H9 (cell line): ENCODE results near the gene MUC2. TPM values are rescaled to one million over a fixed set of nuclear protein-coding genes. Genes with fewer than 3 reads are reported as not detected.

Source experiments
- DNase-seq: peaks from one replicate; pipeline ENCODE4 v3.0.0-alpha.2; 2017
- H2AFZ ChIP-seq: one replicate; pipeline ENCODE4 v1.6.1; 2013; ENCODE audit warnings: mild to moderate bottlenecking, low read length, control low read depth, moderate library complexity
- H2AK5ac ChIP-seq: 2 replicates; pipeline ENCODE4 v1.6.1; 2013; ENCODE audit warnings: low read length, control low read depth, mixed read lengths; ENCODE audit not compliant: insufficient read length
- H2BK120ac ChIP-seq: one replicate; pipeline ENCODE4 v1.6.1; 2013; ENCODE audit warnings: low read depth, mild to moderate bottlenecking, low read length, control low read depth, inconsistent platforms; ENCODE audit not compliant: poor library complexity, severe bottlenecking
- H2BK12ac ChIP-seq: 2 replicates; pipeline ENCODE4 v1.6.1; 2013; ENCODE audit warnings: low read length, control low read depth, mixed read lengths, low read depth; ENCODE audit not compliant: insufficient read length
- H2BK15ac ChIP-seq: 2 replicates; pipeline ENCODE4 v1.6.1; 2013; ENCODE audit warnings: low read depth, low read length, control low read depth
- H2BK20ac ChIP-seq: one replicate; pipeline ENCODE4 v1.6.1; 2013; ENCODE audit warnings: low read depth, mild to moderate bottlenecking, low read length, control low read depth, inconsistent platforms; ENCODE audit not compliant: poor library complexity, severe bottlenecking
- H2BK5ac ChIP-seq: 2 replicates; pipeline ENCODE4 v1.6.1; 2013; ENCODE audit warnings: low read length, control low read depth, mixed read lengths; ENCODE audit not compliant: insufficient read length
- H3K14ac ChIP-seq: 2 replicates; pipeline ENCODE4 v1.6.1; 2013; ENCODE audit warnings: low read length, control low read depth; ENCODE audit not compliant: insufficient read depth
- H3K18ac ChIP-seq: 2 replicates; pipeline ENCODE4 v1.6.1; 2013; ENCODE audit warnings: low read depth, mild to moderate bottlenecking, mixed read lengths, low read length, control low read depth; ENCODE audit not compliant: insufficient read length
- H3K23ac ChIP-seq: 2 replicates; pipeline ENCODE4 v1.6.1; 2013; ENCODE audit warnings: low read length, control low read depth, mixed read lengths, low read depth; ENCODE audit not compliant: insufficient read length
- H3K23me2 ChIP-seq: 2 replicates; pipeline ENCODE4 v1.6.1; 2013; ENCODE audit warnings: low read depth, mild to moderate bottlenecking, mixed read lengths, low read length, control low read depth; ENCODE audit not compliant: insufficient read length, poor library complexity, severe bottlenecking
- H3K27ac ChIP-seq: 2 replicates; pipeline ENCODE4 v1.5.1; 2013; ENCODE audit warnings: low read length, control low read depth, mixed read lengths, low read depth; ENCODE audit not compliant: insufficient read length
- H3K27me3 ChIP-seq: 2 replicates; pipeline ENCODE4 v1.6.1; 2013; ENCODE audit warnings: low read length, control low read depth, inconsistent platforms; ENCODE audit not compliant: insufficient read depth
- H3K4ac ChIP-seq: 2 replicates; pipeline ENCODE4 v1.6.1; 2013; ENCODE audit warnings: low read depth, mild to moderate bottlenecking, control low read depth, inconsistent platforms, low read length, moderate library complexity
- H3K4me1 ChIP-seq: 2 replicates; pipeline ENCODE4 v1.6.1; 2013; ENCODE audit warnings: low read length, control low read depth, inconsistent platforms; ENCODE audit not compliant: insufficient read depth
- H3K4me2 ChIP-seq: 2 replicates; pipeline ENCODE4 v1.6.1; 2013; ENCODE audit warnings: low read length, control low read depth, mixed read lengths; ENCODE audit not compliant: insufficient read length, insufficient read depth
- H3K56ac ChIP-seq: 2 replicates; pipeline ENCODE4 v1.6.1; 2013; ENCODE audit warnings: low read depth, mild to moderate bottlenecking, mixed read lengths, low read length, control low read depth; ENCODE audit not compliant: insufficient read length
- H3K79me1 ChIP-seq: 2 replicates; pipeline ENCODE4 v1.6.1; 2013; ENCODE audit warnings: low read depth, mild to moderate bottlenecking, moderate library complexity, low read length, control low read depth, inconsistent platforms; ENCODE audit not compliant: insufficient read depth, poor library complexity, severe bottlenecking
- H3K79me2 ChIP-seq: 2 replicates; pipeline ENCODE4 v1.6.1; 2013; ENCODE audit warnings: low read length, control low read depth, inconsistent platforms; ENCODE audit not compliant: insufficient read depth
- H3K9ac ChIP-seq: 2 replicates; pipeline ENCODE4 v1.6.1; 2013; ENCODE audit warnings: low read length, control low read depth, mixed read lengths; ENCODE audit not compliant: insufficient read length; ENCODE audit errors: extremely low read depth
- H3K9me3 ChIP-seq: one replicate; pipeline ENCODE4 v1.6.1; 2013; ENCODE audit warnings: low read depth, low read length, inconsistent platforms; ENCODE audit not compliant: control insufficient read depth
- H3T11ph ChIP-seq: one replicate; pipeline ENCODE4 v1.6.1; 2013; ENCODE audit warnings: mild to moderate bottlenecking, low read length, control low read depth, inconsistent platforms
- H4K20me1 ChIP-seq: one replicate; pipeline ENCODE4 v1.6.1; 2013; ENCODE audit not compliant: control insufficient read depth, insufficient read length, insufficient read depth
- H4K5ac ChIP-seq: 2 replicates; pipeline ENCODE4 v1.6.1; 2013; ENCODE audit warnings: low read depth, mild to moderate bottlenecking, mixed read lengths, low read length, control low read depth; ENCODE audit not compliant: insufficient read length
- H4K8ac ChIP-seq: replicated peaks from 2 replicates; pipeline ENCODE4 v1.6.1; 2013; ENCODE audit warnings: low read length, control low read depth, mixed read lengths, low read depth; ENCODE audit not compliant: insufficient read length
- H4K91ac ChIP-seq: 2 replicates; pipeline ENCODE4 v1.6.1; 2013; ENCODE audit warnings: low read depth, mild to moderate bottlenecking, moderate library complexity, mixed read lengths, low read length, control low read depth; ENCODE audit not compliant: insufficient read length
- H3K27ac Mint-ChIP-seq, 3 experiments: 2 replicates in 2 of 3; 3 replicates in 1 of 3; pipeline ENCODE4 v1.8.0; 2020 to 2021; ENCODE audit warnings: mixed read lengths in 3 of 3, mild to moderate bottlenecking in 1 of 3, moderate library complexity in 1 of 3
- H3K27me3 Mint-ChIP-seq: 2 replicates; pipeline ENCODE4 v1.8.0; 2021; ENCODE audit warnings: low read depth, mild to moderate bottlenecking, moderate library complexity, mixed read lengths
- H3K36me3 Mint-ChIP-seq, 3 experiments: 2 replicates in 2 of 3; 3 replicates in 1 of 3; pipeline ENCODE4 v1.8.0; 2020 to 2021; ENCODE audit warnings: low read depth in 3 of 3, mixed read lengths in 3 of 3; ENCODE audit not compliant: insufficient read depth in 1 of 3
- H3K4me1 Mint-ChIP-seq, 2 experiments: 2 replicates each; pipeline ENCODE4 v1.8.0; 2020; ENCODE audit warnings: mixed read lengths in 2 of 2
- H3K4me3 Mint-ChIP-seq, 2 experiments: 2 replicates in 1 of 2; 3 replicates in 1 of 2; pipeline ENCODE4 v1.8.0; 2020 to 2021; ENCODE audit warnings: mild to moderate bottlenecking in 2 of 2, mixed read lengths in 2 of 2, moderate library complexity in 1 of 2
- H3K9me3 Mint-ChIP-seq, 2 experiments: 2 replicates in 1 of 2; 3 replicates in 1 of 2; pipeline ENCODE4 v1.8.0; 2020; ENCODE audit warnings: mild to moderate bottlenecking in 2 of 2, mixed read lengths in 2 of 2, moderate library complexity in 1 of 2
- WGBS: extraction: QIAGEN DNeasy Blood & Tissue Kit; methylation state at CpG from one replicate; pipeline ENCODE4 v1.1.7; 2013; ENCODE audit warnings: missing lambda C conversion rate, low lambda C conversion rate, mixed read lengths; ENCODE audit not compliant: insufficient read length; ENCODE audit errors: extremely low coverage; 5-methylcytosine and 5-hydroxymethylcytosine counted together
- total RNA-seq: library from RNA; stranded (reverse); gene quantifications from 2 replicates; pipeline ENCODE4 v1.2.1, GENCODE V29; 2021
- TF ChIP-seq, protein P1 (sequence below): fragments of 200-600 bp; sonication (generic); conservative IDR thresholded peaks from 3 replicates; pipeline ENCODE4 v1.8.0; 2021; ENCODE audit warnings: antibody characterized with exemption, mild to moderate bottlenecking

MUC2 gene
- total RNA-seq, 1 experiment from 2014 or later = not detected

DNA sequence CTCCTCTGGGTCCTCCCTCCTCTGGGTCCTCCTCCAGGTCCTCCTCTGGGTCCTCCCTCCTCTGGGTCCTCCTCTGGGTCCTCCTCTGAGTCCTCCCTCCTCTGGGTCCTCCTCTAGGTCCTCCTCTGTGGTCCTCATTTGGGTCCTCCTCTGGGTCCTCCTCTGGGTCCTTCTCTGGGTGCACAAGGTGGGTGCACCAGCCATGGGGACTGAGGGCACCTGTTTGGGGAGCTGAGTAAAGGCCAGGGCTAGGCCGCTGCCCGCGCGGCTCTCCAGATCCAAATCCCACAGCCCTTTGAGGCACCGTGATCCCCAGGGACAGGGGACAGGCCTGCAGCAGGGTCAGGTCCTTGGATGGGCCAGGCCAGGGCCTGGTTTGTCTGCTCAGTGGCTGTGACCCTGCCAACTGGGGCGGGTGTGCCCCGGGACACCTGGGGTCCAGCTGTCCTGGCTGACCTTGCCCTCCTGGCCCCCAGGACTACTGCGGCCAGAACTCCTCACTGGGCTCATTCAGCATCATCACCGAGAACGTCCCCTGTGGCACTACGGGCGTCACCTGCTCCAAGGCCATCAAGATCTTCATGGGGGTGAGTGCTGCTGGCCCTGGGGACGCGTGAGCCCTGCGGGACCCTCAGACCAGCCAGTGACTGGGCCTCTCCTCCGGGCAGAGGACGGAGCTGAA, 12.7 kb downstream of the MUC2 start:
- Histone ChIP-seq H3K9ac (no peak overlapping the region), H2BK120ac (no peak overlapping the region), H3K4me1 (peaks cover 2% of the 10 kb centered on the region; the same call in 1 of the 2 replicates), H3K79me1 (no peaks in the 10 kb centered on the region), H3K23ac (no peak overlapping the region), H2AFZ (no peak overlapping the region), H2BK15ac (no peak overlapping the region), H2BK20ac (no peak overlapping the region), H3K18ac (no peak overlapping the region), H3K79me2 (no peaks in the 10 kb centered on the region), H3K4me2 (no peak overlapping the region), H3K56ac (no peak overlapping the region), H3K4ac (no peak overlapping the region), H3T11ph (no peak overlapping the region), H3K9me3 (no peaks in the 10 kb centered on the region), H3K27ac (no peak overlapping the region), H3K27me3 (no peaks in the 10 kb centered on the region), H4K91ac (no peak overlapping the region), H2AK5ac (no peak overlapping the region), H2BK5ac (no peak overlapping the region), H4K8ac (no peak overlapping the region), H2BK12ac (no peak overlapping the region), H4K20me1 (peaks cover 7% of the 10 kb centered on the region), H3K23me2 (no peaks in the 10 kb centered on the region), H3K14ac (no peak overlapping the region), H4K5ac (no peak overlapping the region)
- no peaks in the 10 kb centered on the region; the same call in 1 of the 2 replicates for H3K27me3 Mint-ChIP-seq
- no peak overlapping the region for H3K27ac Mint-ChIP-seq
- DNase-seq = no peak
- H3K4me1 Mint-ChIP-seq = no peaks in the 10 kb centered on the region
- no peaks in the 10 kb centered on the region for H3K36me3 Mint-ChIP-seq
- no CpG with 5 or more reads among the region's 17 CpGs for WGBS
- H3K9me3 Mint-ChIP-seq = peaks cover 0 to 11% of the 10 kb centered on the region in 2 experiments; a peak in 3 of 5 replicates
- no peak overlapping the region; a peak in 1 of 5 replicates for H3K4me3 Mint-ChIP-seq
- TF ChIP-seq, protein P1, sequence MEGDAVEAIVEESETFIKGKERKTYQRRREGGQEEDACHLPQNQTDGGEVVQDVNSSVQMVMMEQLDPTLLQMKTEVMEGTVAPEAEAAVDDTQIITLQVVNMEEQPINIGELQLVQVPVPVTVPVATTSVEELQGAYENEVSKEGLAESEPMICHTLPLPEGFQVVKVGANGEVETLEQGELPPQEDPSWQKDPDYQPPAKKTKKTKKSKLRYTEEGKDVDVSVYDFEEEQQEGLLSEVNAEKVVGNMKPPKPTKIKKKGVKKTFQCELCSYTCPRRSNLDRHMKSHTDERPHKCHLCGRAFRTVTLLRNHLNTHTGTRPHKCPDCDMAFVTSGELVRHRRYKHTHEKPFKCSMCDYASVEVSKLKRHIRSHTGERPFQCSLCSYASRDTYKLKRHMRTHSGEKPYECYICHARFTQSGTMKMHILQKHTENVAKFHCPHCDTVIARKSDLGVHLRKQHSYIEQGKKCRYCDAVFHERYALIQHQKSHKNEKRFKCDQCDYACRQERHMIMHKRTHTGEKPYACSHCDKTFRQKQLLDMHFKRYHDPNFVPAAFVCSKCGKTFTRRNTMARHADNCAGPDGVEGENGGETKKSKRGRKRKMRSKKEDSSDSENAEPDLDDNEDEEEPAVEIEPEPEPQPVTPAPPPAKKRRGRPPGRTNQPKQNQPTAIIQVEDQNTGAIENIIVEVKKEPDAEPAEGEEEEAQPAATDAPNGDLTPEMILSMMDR = no peak
